Breast epithelium (tissue), 3 donors: ENCODE data around the gene CTIF.

Source experiments
- POLR2A ChIP-seq: fragments of 450-650 bp; IDR thresholded peaks from one replicate; pipeline ENCODE4 v1.6.1; 2016; ENCODE audit warnings: antibody characterized with exemption, mild to moderate bottlenecking, moderate library complexity
- POLR2AphosphoS5 ChIP-seq, 3 donors: sonication (generic); formaldehyde crosslinking; IDR thresholded peaks; one replicate each; pipeline ENCODE4 v1.6.1; 2017; ENCODE audit warnings: antibody characterized with exemption in 3 of 3
- TF ChIP-seq, protein P1 (sequence below), 3 donors: fragments of 450-650 bp; IDR thresholded peaks; one replicate each; pipeline ENCODE4 v1.5.1; 2016 to 2017; ENCODE audit warnings: antibody characterized with exemption in 3 of 3, mild to moderate bottlenecking in 3 of 3, moderate library complexity in 3 of 3

DNA sequence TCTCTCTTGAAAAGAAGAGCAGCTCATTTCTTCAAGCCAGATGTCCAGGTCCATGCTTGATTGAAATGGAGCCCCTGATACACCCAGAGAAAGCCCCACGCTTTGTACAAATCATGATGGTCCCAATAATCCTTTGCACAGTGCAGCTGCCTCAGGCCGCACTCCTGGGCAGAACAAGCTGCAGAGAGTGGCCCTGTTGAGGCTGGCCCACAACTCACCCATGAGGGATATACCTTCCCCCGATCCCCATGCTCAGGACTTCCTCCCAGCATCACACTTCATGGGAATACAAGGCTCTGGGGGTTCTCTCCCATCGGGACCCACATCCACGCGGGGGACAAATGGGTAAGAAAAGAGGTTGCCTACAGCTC is 181.8 kb downstream of the CTIF start:
- TF ChIP-seq, protein P1, sequence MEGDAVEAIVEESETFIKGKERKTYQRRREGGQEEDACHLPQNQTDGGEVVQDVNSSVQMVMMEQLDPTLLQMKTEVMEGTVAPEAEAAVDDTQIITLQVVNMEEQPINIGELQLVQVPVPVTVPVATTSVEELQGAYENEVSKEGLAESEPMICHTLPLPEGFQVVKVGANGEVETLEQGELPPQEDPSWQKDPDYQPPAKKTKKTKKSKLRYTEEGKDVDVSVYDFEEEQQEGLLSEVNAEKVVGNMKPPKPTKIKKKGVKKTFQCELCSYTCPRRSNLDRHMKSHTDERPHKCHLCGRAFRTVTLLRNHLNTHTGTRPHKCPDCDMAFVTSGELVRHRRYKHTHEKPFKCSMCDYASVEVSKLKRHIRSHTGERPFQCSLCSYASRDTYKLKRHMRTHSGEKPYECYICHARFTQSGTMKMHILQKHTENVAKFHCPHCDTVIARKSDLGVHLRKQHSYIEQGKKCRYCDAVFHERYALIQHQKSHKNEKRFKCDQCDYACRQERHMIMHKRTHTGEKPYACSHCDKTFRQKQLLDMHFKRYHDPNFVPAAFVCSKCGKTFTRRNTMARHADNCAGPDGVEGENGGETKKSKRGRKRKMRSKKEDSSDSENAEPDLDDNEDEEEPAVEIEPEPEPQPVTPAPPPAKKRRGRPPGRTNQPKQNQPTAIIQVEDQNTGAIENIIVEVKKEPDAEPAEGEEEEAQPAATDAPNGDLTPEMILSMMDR (IDR thresholded peaks at IDR 0.05) = no peak
- no peak for TF ChIP-seq POLR2AphosphoS5 (IDR thresholded peaks at IDR 0.05)
- no peak for TF ChIP-seq POLR2A
